ENCODE results near the gene CPTP.

CPTP gene

DNA sequence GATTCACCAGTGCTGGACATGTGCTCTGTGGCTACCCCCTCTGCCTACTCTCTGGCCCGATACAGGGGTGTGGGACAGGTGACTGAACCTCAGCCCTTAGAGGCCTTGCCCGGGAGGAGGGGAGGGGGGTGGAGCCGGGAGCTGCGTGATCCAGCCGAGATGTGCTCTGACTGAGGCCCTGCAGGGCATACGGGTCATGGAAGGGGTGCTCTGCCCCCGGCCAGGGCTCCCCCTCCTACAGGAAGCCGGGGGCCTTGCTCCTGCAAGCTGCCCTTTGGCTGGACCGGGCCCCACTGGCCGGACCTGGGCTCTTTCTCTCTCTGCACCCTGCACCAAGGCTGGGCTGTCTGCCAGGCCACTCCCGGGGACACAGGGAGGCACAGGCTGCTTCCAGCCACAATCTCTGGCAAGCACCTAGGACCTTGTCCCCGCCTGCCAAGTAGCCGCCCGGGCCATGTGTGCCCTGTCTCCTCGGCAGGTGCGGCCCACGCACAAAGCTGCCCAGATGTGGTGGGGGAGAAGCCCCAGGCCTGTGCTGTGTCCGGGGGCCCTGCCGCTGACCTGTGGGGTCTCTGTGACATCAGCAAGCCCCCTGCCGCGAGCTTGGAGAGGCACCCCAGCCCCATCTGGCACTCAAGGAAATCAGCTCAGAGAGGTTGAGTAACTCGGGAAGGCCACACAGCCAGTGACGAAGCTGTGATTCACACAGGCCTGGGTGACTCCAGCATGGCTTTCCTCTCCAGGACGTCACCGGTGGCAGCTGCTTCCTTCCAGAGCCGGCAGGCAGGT is 42.9 kb upstream of the CPTP start:
- peaks cover 2% of the 10 kb centered on the region for H3K4me1 ChIP-seq (ENCODE audit: insufficient read depth, insufficient read length)
- DNase-seq (ENCODE audit: low read depth, low spot score) = no peak

DNA sequence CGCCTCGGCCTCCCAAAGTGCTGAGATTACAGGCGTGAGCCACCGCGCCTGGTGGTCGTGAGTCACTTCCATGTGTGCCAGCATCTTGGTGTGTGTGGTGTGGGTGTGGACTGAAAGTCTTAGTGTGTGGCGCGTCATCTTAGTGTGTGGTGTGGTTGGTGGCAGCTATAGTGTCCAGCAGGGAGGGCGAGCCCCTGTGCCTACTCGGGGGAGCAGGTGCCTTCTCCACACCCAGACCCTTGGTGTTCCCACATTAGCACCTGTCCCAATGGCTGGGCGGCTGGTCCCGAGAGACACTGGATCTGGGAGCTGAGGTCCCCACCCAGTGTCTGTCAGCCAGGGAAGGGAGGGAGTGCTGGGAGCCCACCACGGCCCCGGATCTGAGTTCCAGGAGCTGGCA is 41.6 kb upstream of the CPTP start:
- DNase-seq (ENCODE audit: low read depth, low spot score) = no peak
- H3K36me3 ChIP-seq (ENCODE audit: insufficient read depth, insufficient read length, low read length) = no peaks in the 10 kb centered on the region
- H3K9ac ChIP-seq (ENCODE audit: insufficient read length, low read depth) = no peak overlapping the region
- peaks cover 2% of the 10 kb centered on the region for H3K4me1 ChIP-seq (ENCODE audit: insufficient read depth, insufficient read length)
- no peak for TF ChIP-seq YY1 (IDR thresholded peaks at IDR 0.05; ENCODE audit: insufficient read depth, insufficient read length)
- TF ChIP-seq SUZ12 (IDR thresholded peaks at IDR 0.05; ENCODE audit: extremely low read depth, insufficient read depth, insufficient read length) = no peak
- no peak for TF ChIP-seq ZNF274 (IDR thresholded peaks at IDR 0.05; ENCODE audit: low read depth, low read length)
- H3K9me3 ChIP-seq (ENCODE audit: insufficient read depth, low read length) = no peaks in the 10 kb centered on the region
- no peak overlapping the region for H3K4me3 ChIP-seq (ENCODE audit: insufficient read length, low read depth)
- H3K27me3 ChIP-seq (ENCODE audit: insufficient read depth, insufficient read length) = no peaks in the 10 kb centered on the region

More for the DNA sequence above, 42.9 kb upstream of the CPTP start:
- Histone ChIP-seq H3K9ac (ENCODE audit: insufficient read length, low read depth) (no peak overlapping the region), H3K36me3 (ENCODE audit: insufficient read depth, insufficient read length, low read length) (no peaks in the 10 kb centered on the region), H3K4me3 (ENCODE audit: insufficient read length, low read depth) (no peak overlapping the region), H3K9me3 (ENCODE audit: insufficient read depth, low read length) (no peaks in the 10 kb centered on the region), H3K27me3 (ENCODE audit: insufficient read depth, insufficient read length) (no peaks in the 10 kb centered on the region)
- TF ChIP-seq ZNF274 (IDR thresholded peaks at IDR 0.05; ENCODE audit: low read depth, low read length) = no peak
- no peak for TF ChIP-seq YY1 (IDR thresholded peaks at IDR 0.05; ENCODE audit: insufficient read depth, insufficient read length)
- TF ChIP-seq SUZ12 (IDR thresholded peaks at IDR 0.05; ENCODE audit: extremely low read depth, insufficient read depth, insufficient read length) = no peak

DNA sequence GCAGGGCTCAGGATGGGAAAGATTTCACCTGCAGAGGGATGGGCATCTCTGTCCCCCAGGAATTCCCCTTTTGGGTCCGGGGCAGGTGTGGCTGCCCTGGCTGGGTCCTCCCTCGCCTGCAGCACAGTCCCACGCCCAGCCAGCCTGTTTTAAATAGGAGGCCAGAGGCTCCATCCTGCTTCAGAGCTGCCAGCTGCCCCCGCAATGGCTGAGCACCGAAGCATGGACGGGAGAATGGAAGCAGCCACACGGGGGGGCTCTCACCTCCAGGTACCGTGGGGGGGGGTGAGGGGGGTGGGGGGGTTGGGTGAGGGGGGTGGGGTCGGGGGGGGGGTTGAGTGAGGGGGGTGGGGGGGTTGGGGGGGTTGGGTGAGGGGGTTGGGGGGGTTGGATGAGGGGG is 40.8 kb upstream of the CPTP start:
- Histone ChIP-seq H3K9ac (ENCODE audit: insufficient read length, low read depth) (no peak overlapping the region), H3K9me3 (ENCODE audit: insufficient read depth, low read length) (no peaks in the 10 kb centered on the region), H3K36me3 (ENCODE audit: insufficient read depth, insufficient read length, low read length) (no peaks in the 10 kb centered on the region), H3K4me3 (ENCODE audit: insufficient read length, low read depth) (no peak overlapping the region), H3K4me1 (ENCODE audit: insufficient read depth, insufficient read length) (peaks cover 2% of the 10 kb centered on the region), H3K27me3 (ENCODE audit: insufficient read depth, insufficient read length) (no peaks in the 10 kb centered on the region)
- no peak for TF ChIP-seq YY1 (IDR thresholded peaks at IDR 0.05; ENCODE audit: insufficient read depth, insufficient read length)
- TF ChIP-seq ZNF274 (IDR thresholded peaks at IDR 0.05; ENCODE audit: low read depth, low read length) = no peak
- no peak for TF ChIP-seq SUZ12 (IDR thresholded peaks at IDR 0.05; ENCODE audit: extremely low read depth, insufficient read depth, insufficient read length)
- DNase-seq (ENCODE audit: low read depth, low spot score) = no peak

GRCh38 chr1:1284221-1285101 is 40.1 kb upstream of the CPTP start:
- DNase-seq (ENCODE audit: low read depth, low spot score) = no peak
- TF ChIP-seq YY1 (IDR thresholded peaks at IDR 0.05; ENCODE audit: insufficient read depth, insufficient read length) (no peak), ZNF274 (IDR thresholded peaks at IDR 0.05; ENCODE audit: low read depth, low read length) (no peak), SUZ12 (IDR thresholded peaks at IDR 0.05; ENCODE audit: extremely low read depth, insufficient read depth, insufficient read length) (no peak)
- Histone ChIP-seq H3K4me1 (ENCODE audit: insufficient read depth, insufficient read length) (peaks cover 2% of the 10 kb centered on the region), H3K9ac (ENCODE audit: insufficient read length, low read depth) (no peak overlapping the region), H3K27me3 (ENCODE audit: insufficient read depth, insufficient read length) (no peaks in the 10 kb centered on the region), H3K36me3 (ENCODE audit: insufficient read depth, insufficient read length, low read length) (no peaks in the 10 kb centered on the region), H3K9me3 (ENCODE audit: insufficient read depth, low read length) (no peaks in the 10 kb centered on the region), H3K4me3 (ENCODE audit: insufficient read length, low read depth) (no peak overlapping the region)

GRCh38 chr1:1285102-1285571 is 39.5 kb upstream of the CPTP start:
- no peak overlapping the region for H3K4me3 ChIP-seq (ENCODE audit: insufficient read length, low read depth)
- H3K9me3 ChIP-seq (ENCODE audit: insufficient read depth, low read length) = no peaks in the 10 kb centered on the region
- H3K27me3 ChIP-seq (ENCODE audit: insufficient read depth, insufficient read length) = no peaks in the 10 kb centered on the region
- no peak for DNase-seq (ENCODE audit: low read depth, low spot score)
- no peaks in the 10 kb centered on the region for H3K36me3 ChIP-seq (ENCODE audit: insufficient read depth, insufficient read length, low read length)
- H3K9ac ChIP-seq (ENCODE audit: insufficient read length, low read depth) = no peak overlapping the region
- TF ChIP-seq SUZ12 (IDR thresholded peaks at IDR 0.05; ENCODE audit: extremely low read depth, insufficient read depth, insufficient read length) = no peak
- peaks cover 2% of the 10 kb centered on the region for H3K4me1 ChIP-seq (ENCODE audit: insufficient read depth, insufficient read length)

DNA sequence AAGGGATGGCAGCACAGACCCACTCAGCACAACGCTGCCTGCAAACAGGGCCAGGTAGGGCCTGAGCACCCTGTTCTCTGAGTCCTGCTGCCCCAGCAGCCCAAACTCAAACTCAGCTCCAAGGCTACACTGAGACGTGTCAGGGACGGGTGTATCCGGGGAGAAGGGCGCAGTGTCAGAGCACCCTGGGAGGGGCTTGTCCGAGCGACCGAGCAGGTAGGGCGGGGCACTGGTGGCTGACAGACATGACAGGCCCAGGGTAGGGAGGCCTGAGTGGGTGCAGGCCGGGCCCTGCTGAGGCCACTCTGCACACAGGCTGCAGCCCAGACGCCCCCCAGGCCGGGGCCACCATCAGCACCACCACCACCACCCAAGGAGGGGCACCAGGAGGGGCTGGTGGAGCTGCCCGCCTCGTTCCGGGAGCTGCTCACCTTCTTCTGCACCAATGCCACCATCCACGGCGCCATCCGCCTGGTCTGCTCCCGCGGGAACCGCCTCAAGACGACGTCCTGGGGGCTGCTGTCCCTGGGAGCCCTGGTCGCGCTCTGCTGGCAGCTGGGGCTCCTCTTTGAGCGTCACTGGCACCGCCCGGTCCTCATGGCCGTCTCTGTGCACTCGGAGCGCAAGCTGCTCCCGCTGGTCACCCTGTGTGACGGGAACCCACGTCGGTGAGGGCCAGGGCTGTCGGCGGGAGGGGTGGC is 38.8 kb upstream of the CPTP start:
- H3K27me3 ChIP-seq (ENCODE audit: insufficient read depth, insufficient read length) = no peaks in the 10 kb centered on the region
- no peaks in the 10 kb centered on the region for H3K9me3 ChIP-seq (ENCODE audit: insufficient read depth, low read length)
- TF ChIP-seq YY1 (IDR thresholded peaks at IDR 0.05; ENCODE audit: insufficient read depth, insufficient read length) = no peak
- no peaks in the 10 kb centered on the region for H3K36me3 ChIP-seq (ENCODE audit: insufficient read depth, insufficient read length, low read length)
- no peak overlapping the region for H3K9ac ChIP-seq (ENCODE audit: insufficient read length, low read depth)
- no peak for DNase-seq (ENCODE audit: low read depth, low spot score)
- peaks cover 4% of the 10 kb centered on the region for H3K4me1 ChIP-seq (ENCODE audit: insufficient read depth, insufficient read length)
- no peak overlapping the region for H3K4me3 ChIP-seq (ENCODE audit: insufficient read length, low read depth)
